HG03039 (cell line): ENCODE results near the gene RUFY4.
"Not testable (repeated sequence)": the region's sequence is repeated elsewhere in the genome, so short reads cannot be mapped to it uniquely, and the experiment has no call there.

ENCODE experiments used
- ATAC-seq: cut with Tn5 transposase; IDR thresholded peaks from one replicate; pipeline ENCODE4 v1.9.1; 2021; ENCODE audit warnings: mild to moderate bottlenecking, moderate library complexity; ENCODE audit not compliant: unreplicated experiment

Gene RUFY4

GRCh38 chr2:218081695-218082094, 12.6 kb downstream of the RUFY4 start:
- ATAC-seq: no peak

GRCh38 chr2:218082586-218083351, 13.7 kb downstream of the RUFY4 start:
- no peak for ATAC-seq

- no peak for ATAC-seq
Measured at GRCh38 chr2:218083352-218083676, 14.3 kb downstream of the RUFY4 start.

GRCh38 chr2:218086478-218086877, 17.4 kb downstream of the RUFY4 start:
- ATAC-seq: no peak

GRCh38 chr2:218089259-218089658, 20.2 kb downstream of the RUFY4 start:
- ATAC-seq: no peak

GRCh38 chr2:218091746-218092145, 22.7 kb downstream of the RUFY4 start:
- no peak for ATAC-seq

GRCh38 chr2:218093879-218094278, 24.8 kb downstream of the RUFY4 start:
- no peak for ATAC-seq

GRCh38 chr2:218095853-218096252, 26.8 kb downstream of the RUFY4 start:
- ATAC-seq: no peak

GRCh38 chr2:218097975-218098374, 28.9 kb downstream of the RUFY4 start:
- no peak for ATAC-seq

- not testable (repeated sequence) for ATAC-seq
Measured at GRCh38 chr2:218108834-218109233, 39.8 kb downstream of the RUFY4 start.

- not testable (repeated sequence) for ATAC-seq
Measured at GRCh38 chr2:218121789-218122188, 52.7 kb downstream of the RUFY4 start.

GRCh38 chr2:218122286-218122685, 53.2 kb downstream of the RUFY4 start:
- not testable (repeated sequence) for ATAC-seq

GRCh38 chr2:218123986-218124385, 54.9 kb downstream of the RUFY4 start:
- ATAC-seq: no peak

GRCh38 chr2:218125095-218125494, 56.0 kb downstream of the RUFY4 start:
- no peak for ATAC-seq

GRCh38 chr2:218125626-218126080, 56.6 kb downstream of the RUFY4 start, which contains the start of gene CXCR2:
Gene CXCR2 (plus strand): TSS chr2:218126028. CDS start chr2:218134802, 8,774 bp downstream.
- ATAC-seq: no peak

GRCh38 chr2:218127929-218128455, 58.9 kb downstream of the RUFY4 start:
- ATAC-seq: no peak

- ATAC-seq: no peak
Measured at GRCh38 chr2:218128781-218129457, 59.9 kb downstream of the RUFY4 start.

- no peak for ATAC-seq
Measured at GRCh38 chr2:218129458-218130135, 60.5 kb downstream of the RUFY4 start.

- ATAC-seq: no peak
Measured at GRCh38 chr2:218130377-218130776, 61.3 kb downstream of the RUFY4 start.

GRCh38 chr2:218130822-218131221, 61.8 kb downstream of the RUFY4 start:
- no peak for ATAC-seq

GRCh38 chr2:218137514-218137913, 68.5 kb downstream of the RUFY4 start:
- ATAC-seq: no peak
